NCI-H748 treated with DMSO at 0.1 percent for 48 hours (cell line): Measurements from ENCODE around the gene CDR2.

Experiments
- DNase-seq: peaks from one replicate; lab custom pipeline; 2025; lab: John Stamatoyannopoulos, UW

CDR2 gene

DNA sequence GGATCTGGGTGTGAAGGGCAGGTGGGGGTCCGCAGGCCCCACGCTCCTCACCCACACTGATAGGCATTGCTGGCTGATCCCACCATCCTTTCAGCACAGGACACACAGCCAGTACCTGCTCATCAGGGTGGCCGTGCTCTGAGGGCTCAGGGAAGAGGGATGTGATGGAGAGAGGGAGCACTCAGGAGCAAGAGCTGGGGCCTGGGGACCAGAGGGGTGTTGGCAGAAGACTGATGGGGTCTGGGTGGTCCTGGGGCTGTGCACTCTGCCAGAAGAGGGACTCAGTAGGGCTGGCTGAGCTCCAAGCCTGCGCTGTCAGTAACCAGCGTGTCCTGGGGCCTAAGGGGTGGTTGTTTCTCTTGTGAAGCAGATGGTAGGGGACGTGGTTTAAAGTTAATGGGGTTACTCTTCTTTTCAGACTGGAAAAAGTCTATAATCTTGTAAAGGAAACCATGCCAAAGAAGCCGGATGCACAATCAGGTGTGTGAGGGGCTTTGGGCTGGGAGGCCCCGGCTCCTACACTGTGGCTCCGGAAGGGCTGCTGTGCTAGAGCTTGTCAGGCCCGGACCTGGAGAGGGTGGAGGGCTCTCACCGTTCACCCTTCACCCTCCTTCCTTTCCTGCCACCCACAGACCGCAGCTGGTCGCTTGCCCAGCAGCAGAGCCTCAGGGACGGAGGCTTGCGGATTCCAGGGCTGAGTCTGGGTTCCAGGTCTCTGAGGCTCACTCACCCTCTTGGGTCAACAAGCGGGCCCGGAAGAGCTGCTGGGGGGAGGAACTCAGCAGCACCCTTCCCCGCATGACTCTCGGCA is 49.4 kb downstream of the CDR2 start:
- no peak for DNase-seq

DNA sequence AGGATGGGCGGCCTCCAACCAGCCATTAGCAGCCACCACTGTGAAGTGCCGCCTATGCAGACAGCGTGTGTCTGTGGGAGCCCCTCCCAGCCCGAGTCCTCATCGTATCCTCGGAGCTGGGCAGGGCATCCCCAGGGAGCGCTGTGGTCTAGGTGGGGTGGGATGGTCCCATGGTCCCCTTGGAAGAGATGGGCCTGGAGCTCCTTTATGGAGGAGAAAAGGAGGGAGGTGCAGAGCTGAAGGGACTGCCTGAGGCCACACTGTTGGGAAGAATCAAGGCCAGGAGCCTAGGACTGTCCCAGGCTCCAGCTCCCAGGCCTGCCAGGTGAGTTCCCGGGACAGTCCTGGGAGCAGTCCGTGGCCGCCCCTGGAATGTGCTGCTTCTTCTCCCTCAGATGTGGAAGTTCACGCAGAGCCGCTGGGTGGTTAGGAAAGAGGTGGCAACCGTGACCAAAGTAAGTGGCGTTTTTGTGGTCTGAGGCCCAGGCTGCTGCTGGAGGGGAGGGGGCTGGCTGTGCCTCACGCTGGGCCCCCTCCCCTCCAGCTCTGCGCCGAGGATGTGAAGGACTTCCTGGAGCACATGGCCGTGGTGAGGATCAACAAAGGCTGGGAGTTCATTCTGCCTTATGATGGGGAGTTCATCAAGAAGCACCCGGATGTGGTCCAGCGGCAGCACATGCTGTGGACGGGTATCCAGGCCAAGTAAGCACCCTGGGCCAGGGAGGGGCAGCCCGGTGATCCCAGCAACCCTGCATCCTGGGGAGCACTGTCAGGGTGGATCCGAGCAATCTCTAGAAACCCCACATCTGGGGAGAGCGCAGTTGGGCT is 50.2 kb downstream of the CDR2 start:
- DNase-seq: no peak

GRCh38 chr16:22323173-22323958 is 51.1 kb downstream of the CDR2 start:
- no peak for DNase-seq

DNA sequence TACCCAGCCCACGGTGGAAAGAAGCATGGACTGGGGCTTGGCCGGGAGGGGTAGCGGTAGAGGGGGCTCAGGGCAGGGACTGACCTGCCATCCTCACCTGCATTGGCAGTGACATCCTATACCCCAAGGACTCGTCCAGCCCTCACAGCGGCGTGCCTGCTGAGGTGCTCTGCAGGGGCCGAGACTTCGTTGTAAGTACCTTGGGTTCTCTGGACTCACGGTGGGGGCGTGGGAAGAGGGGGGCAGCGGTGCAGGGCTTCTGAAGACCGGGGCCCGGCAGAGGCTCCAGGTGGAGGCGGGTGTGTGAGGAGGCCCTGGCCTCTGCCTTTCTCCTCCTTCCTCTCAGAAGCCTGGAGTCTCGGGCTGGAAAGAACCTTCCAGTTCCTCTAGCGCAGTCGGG is 51.7 kb downstream of the CDR2 start:
- DNase-seq: no peak

DNA sequence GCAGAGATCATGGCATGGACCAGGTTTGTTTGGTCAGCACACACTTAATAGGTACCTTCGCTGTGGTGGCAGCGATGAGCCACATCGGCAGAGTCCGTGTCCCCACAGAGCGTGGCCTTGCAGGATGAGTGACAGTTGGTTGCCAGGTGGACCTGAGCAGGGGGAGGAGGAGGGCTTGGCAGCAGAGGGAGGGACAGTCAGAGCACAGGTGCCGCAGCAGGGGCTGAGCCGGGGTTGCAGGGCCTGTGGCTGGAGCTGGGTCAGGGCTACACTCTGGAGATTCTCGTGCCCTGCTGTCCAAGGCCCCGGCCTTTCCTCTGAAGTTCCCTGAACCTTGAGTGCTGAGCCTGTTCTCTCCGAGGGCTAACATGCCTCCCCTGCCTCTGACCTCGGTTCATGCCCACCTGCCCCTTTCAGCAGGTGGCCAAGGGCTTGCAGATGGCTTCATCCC is 52.4 kb downstream of the CDR2 start:
- no peak for DNase-seq

DNA sequence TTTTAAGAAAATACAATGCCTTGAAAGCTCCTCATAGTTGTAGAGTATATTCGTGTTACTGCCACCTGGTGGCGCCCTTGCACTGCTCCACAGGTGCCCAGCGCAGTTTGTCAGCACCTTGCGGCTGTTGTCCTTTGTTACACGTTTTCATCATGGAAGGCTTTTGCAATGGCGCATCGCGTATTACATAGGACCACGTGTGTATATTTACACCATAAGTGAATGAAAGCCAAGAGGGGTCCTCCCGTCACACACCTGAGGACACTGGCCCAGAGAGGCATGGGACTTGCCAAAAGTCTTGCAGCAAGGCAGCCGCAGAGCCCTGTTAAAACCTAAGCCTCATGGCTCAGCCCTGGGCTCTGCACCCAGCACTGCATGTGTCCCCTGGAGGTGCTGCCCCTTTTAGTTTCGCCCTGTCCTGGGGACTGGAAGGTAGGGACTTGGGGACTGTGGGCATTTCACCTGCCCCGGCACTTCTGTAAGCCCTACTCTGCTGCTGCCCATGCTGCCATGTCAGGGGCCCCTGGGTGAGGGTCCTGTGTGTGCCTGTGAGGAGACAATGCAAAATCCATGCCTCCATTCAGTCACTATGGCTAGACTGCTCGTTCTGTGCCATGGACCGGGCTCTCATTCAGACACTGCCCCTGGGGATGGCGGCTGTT is 52.9 kb downstream of the CDR2 start:
- peak; percentile 30 for DNase-seq

GRCh38 chr16:22320572-22321339 is 53.7 kb downstream of the CDR2 start:
- DNase-seq: no peak

DNA sequence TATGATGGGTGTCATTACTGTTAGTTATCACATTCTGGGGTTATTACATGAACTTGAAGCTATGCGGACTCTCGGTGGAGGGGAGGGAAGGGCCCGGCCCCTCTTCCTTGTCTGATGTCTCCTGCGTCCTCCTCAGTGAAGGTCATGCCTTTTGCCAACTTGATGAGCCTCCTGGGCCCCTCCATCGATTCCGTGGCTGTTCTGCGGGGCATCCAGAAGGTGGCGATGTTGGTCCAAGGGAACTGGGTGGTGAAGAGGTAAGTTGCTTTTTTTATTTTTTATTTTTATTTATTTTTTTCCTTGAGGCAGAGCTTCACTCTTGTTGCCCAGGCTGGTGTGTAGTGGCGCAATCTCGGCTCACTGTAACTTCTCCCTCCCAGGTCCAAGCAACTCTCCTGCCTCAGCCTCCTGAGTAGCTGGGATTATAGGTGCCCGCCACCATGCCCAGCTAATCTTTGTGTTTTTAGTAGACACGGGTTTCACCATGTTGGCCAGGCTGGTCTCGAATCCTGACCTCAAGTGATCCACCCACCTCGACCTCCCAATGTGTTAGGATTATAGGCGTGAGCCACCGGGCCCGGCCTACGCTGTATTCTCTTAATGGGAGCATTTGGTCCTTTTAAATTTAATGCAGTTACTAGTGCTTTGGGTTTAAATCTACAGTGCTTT is 55.6 kb downstream of the CDR2 start:
- DNase-seq: no peak

DNA sequence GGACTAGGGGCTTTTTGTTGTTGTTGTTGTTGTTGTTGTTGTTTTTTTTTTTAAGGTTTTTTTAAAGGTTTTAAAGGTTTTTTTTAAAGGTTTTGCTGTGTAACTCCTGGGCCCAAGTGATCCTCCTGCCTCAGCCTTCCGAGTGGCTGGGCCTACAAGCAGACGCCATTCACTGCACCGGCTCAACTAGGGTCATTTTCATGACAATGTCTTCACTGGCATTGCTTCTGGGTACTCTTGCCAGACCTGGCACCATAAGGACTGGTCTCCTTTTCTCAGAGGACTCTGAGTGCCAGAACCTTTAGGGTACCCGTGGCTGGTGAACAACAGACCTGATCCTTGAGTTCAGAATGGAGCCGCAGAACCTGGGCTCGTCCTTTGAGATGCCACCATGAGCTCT is 56.8 kb downstream of the CDR2 start:
- no peak for DNase-seq

DNA sequence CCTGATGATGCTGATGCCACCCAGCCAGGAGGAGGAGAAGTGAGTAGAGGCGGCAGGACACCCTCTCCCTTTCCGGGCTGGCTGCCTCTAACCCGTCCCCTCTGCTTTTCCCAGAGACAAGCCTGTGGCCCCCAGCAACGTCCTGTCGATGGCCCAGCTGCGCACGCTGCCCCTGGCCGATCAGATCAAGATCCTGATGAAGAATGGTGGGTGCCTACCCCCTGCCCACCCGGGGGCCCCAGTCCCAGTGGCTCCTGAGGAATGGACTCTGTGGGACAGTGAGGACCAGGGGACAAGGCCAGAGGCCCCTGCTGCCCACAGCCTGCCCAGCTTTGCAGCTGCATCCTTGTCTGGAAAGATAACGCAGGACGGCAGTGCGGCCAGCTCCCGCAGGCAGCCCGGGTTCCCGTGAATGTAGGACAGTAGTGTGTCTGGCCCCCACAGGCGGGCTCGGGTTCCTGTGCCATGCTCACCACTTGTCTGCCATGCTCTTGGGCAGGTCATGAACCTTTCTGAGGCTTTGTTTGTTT is 57.4 kb downstream of the CDR2 start:
- DNase-seq: no peak

DNA sequence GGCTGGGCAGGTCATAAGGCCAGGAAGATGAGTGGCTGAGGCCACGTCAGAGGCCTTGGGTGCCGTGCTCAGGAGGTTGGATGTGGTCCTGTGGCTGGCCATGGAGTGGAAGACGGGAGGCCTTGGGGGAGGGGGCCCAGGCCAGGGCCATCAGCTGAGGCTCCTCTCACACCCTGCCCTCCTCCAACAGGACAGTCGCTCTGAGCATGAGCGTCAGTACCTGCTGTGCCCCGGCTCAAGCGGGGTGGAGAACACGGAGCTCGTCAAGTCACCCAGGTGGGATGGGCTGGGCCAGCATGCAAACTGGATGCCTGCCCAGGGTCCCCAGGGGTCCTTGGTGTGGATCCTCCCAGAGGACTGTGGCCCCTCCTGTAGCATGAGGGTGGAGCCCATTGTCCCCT is 58.0 kb downstream of the CDR2 start:
- DNase-seq: no peak

GRCh38 chr16:22315979-22316378 is 58.4 kb downstream of the CDR2 start:
- no peak for DNase-seq

DNA sequence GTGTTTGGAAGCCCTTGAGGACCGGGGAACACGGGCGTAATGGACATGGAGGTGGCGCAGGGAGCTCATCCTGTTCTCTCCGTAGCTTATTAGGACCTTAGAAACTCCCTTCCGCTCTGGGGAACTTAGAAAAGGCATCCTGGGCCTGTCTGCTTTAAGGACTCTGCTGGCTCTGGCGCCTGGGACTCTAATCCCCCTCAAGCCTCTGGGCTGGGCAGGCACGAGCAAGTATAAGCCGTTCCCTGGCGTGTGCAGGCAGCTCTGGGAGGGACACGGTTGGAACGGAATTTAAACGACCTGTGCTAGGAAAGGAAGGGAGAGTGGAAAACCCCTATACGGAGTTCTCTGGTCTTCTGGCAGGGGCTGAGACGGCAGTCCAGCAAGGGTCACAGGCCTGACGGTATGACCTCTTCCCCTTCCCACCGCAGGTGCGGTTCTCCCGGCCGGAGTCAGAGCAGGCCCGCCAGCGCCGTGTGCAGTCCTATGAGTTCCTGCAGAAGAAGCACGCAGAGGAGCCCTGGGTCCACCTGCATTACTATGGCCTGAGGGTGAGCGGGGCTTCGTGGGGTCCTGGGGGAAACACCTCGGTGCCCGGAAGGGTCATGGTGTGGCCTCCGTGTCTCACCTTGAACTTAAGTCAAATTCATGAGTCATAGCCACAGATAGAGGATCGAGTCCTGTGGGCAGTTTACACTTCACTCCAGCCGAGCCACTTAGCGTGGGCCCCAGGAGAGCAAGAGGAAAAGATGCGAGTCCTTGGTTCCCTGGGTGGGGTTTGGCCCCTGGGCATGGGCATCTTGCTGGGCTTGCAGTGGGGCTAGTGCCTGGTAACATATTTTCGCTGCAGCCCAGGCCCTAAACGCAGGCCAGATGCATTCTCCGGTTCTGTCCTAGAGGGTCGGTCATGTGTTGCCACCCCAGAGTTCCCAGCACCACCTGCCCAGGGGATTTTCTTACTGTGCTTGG is 59.5 kb downstream of the CDR2 start:
- no peak for DNase-seq

GRCh38 chr16:22313876-22314470 is 60.4 kb downstream of the CDR2 start:
- DNase-seq: no peak

GRCh38 chr16:22312897-22313781 is 61.3 kb downstream of the CDR2 start:
- no peak for DNase-seq

GRCh38 chr16:22311520-22311919 is 62.9 kb downstream of the CDR2 start:
- no peak for DNase-seq

- DNase-seq: no peak
Measured at GRCh38 chr16:22308824-22309520, 65.4 kb downstream of the CDR2 start.
